ENCODE measurements around the gene WHAMM.
"Not testable (repeated sequence)": the region's sequence is repeated elsewhere in the genome, so short reads cannot be mapped to it uniquely, and the experiment has no call there.

The WHAMM gene

GRCh38 chr15:82838096-82838735 lies 28.8 kb downstream of the WHAMM start:
- no peak for DNase-seq (ENCODE audit: low read depth, low spot score)

DNA sequence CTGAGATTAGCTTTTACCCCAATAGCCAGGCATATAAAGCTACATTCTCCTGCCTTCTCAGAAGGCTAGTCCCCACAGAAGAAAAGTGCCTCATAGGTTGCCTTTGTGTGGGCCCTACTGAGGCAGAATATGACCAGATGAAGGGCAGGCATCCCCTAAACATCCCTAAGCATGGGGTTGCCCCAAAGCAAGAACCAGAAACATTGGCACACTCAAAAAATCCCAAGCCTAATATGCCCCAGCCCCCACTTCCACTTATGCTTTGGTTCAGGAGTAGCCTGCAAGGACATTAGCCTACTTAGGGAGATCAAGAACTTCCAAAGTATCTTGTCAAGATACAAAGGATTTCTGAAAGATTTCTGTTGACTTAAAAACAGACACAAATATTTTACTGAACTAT lies 29.7 kb downstream of the WHAMM start:
- no peak for DNase-seq (ENCODE audit: low read depth, low spot score)

- DNase-seq (ENCODE audit: low read depth, low spot score): no peak
These were observed 30.7 kb downstream of the WHAMM start for GRCh38 chr15:82840166-82840565.

- no peak for DNase-seq (ENCODE audit: low read depth, low spot score)
These were observed 34.1 kb downstream of the WHAMM start for GRCh38 chr15:82843566-82843965.

GRCh38 chr15:82845686-82846085 lies 36.3 kb downstream of the WHAMM start:
- DNase-seq (ENCODE audit: low read depth, low spot score): no peak

GRCh38 chr15:82846621-82847020 lies 37.2 kb downstream of the WHAMM start:
- no peak for DNase-seq (ENCODE audit: low read depth, low spot score)

- peak; percentile 66 for DNase-seq (ENCODE audit: low read depth, low spot score)
These were observed 38.3 kb downstream of the WHAMM start for GRCh38 chr15:82847703-82848102.

DNA sequence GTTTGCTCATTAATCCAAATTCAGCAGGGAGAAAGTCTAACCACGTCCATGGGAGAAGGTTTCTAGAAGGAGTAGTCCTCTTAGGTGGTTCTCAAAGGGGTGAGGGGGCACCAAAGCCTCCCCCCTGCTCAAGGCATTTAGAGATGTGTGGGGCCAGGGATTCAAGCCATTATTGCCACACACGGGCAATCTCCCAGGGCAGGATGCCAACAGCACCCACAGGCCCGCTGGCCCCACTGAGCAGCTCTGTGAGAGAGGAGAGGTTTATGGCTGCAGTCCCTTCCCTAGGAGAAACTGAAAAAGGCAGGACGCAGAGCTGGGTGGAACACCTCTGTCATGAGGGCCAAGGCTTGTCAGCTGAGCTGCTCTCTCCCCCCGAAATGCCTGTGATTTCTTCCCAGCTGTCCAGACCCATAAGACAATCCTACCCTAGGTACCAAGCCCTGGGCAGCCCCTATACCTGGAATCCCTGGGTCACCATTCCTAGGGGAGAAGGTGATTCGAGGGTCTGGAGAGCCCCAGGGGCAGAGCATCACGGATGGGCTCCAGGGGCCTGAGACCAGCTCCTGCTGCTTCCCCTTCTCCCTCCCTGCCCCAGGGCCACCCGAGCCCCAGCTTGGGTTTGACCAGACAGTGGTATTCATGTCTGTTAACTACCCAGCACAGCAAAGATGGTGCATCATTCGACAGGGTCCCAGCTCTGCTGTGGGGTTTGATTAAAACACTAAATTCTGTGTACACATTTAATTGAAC lies 39.0 kb downstream of the WHAMM start:
- no peak for DNase-seq (ENCODE audit: low read depth, low spot score)

GRCh38 chr15:82849556-82850512 lies 40.4 kb downstream of the WHAMM start:
- DNase-seq (ENCODE audit: low read depth, low spot score): peak; percentile 85

- no peak for DNase-seq (ENCODE audit: low read depth, low spot score)
These were observed 41.3 kb downstream of the WHAMM start for GRCh38 chr15:82850731-82851130.

- no peak for DNase-seq (ENCODE audit: low read depth, low spot score)
These were observed 42.0 kb downstream of the WHAMM start for GRCh38 chr15:82851306-82851850.

GRCh38 chr15:82851981-82852511 lies 42.6 kb downstream of the WHAMM start:
- DNase-seq (ENCODE audit: low read depth, low spot score): peak; percentile 80

DNA sequence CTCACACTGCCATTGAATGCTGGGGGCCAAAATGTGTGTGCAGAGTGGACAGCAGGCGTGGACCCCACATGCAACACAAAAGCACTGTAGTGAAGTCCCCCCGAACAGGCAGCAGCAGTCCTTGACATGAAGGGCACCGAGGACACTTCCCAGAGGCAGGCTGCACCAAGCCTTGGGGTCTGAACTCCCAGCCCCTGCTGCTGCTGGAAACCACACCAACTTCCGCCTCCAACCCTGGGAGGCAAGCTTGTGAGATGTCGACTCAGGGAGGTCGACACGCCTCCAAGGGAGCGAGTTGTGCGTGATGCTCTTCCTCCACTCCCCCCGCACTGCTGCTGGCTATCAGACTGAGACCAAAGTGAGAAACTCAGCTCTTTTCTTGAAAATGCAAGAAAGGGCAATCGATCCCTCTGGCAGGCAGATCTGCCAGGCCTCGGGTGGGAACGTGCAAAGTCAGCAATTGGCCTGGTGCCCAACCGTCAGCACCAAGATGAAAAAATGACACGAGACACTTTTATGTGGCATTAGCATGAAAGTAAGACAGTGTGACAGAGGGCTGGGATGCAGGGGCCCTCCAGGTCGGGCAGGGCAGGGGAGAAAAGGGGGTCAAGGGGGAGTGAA lies 43.6 kb downstream of the WHAMM start:
- no peak for DNase-seq (ENCODE audit: low read depth, low spot score)

- no peak for DNase-seq (ENCODE audit: low read depth, low spot score)
These were observed 45.1 kb downstream of the WHAMM start for GRCh38 chr15:82854554-82854953.

GRCh38 chr15:82855286-82856100 lies 46.1 kb downstream of the WHAMM start:
- DNase-seq (ENCODE audit: low read depth, low spot score): peak; percentile 16

GRCh38 chr15:82856397-82857170 lies 47.2 kb downstream of the WHAMM start:
- DNase-seq (ENCODE audit: low read depth, low spot score): no peak

DNA sequence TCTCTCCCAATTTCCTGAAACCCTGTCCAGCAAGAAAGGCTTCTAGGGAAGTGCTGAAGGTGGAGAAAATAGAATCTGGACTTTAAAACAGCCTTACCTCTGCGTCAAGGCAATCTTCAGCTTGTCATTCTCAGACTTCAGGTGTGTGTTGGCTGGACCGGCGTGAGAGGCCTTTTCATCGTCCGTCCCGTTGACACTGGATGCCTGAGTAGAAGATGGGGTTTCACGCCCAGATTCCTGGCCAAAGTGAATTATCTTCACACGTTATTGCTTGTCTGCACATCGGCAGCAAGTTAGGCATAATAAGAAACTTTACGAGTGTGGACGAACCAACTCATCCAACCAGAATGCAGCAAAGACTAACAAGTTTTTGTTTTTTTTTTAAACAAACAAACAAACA lies 49.5 kb downstream of the WHAMM start:
- no peak for DNase-seq (ENCODE audit: low read depth, low spot score)

DNA sequence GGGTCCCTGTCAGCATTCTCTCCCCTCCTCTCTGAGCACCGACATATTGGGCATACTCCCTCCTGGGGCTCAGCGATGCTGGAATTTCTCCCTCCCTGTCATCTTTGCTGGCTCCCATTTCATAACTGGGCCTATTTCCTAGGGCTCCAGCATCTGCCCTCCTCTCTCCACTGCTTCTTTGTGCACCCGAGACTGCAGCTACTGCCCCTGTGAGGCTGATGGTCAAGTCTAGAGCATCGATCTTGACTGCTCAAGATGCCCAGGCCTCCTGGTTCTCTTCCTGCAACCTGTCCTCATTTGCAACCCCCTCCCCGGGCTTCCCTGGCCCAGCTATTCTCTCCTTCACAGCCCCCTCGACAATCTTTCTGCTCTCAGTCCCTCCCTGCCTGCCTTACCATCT lies 53.5 kb downstream of the WHAMM start:
- no peak for DNase-seq (ENCODE audit: low read depth, low spot score)

GRCh38 chr15:82864967-82865366 lies 55.5 kb downstream of the WHAMM start:
- no peak for DNase-seq (ENCODE audit: low read depth, low spot score)

DNA sequence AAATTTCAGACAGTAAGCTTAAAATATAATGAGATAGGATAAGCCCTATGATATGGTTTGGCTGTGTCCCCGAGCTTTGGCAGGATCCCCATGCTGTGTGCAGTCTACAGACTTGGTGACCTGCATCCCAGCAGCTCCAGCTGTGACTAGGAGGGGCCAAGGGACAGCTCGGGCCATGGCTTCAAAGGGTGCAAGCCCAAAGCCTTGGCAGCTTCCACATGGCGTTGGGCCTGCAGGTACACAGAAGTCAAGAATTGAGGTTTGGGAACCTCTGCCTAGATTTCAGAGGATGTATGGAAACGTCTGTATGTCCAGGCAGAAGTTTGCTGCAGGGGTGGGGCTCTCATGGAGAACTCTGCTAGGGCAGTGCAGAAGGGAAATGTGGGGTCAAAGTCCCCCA lies 56.2 kb downstream of the WHAMM start:
- DNase-seq (ENCODE audit: low read depth, low spot score): not testable (repeated sequence)
